MM.1S (cell line): ENCODE results near the gene SECTM1.

ENCODE experiments used
- EZH2 ChIP-seq: fragments of 300-600 bp; sonication (generic); optimal IDR thresholded peaks from 2 replicates; pipeline ENCODE3; 2017; ENCODE audit warnings: low read depth, mild to moderate bottlenecking, antibody characterized with exemption, low read length, mixed read lengths
- TF ChIP-seq, protein P1 (sequence below): fragments of 300-600 bp; sonication (generic); IDR thresholded peaks from 2 replicates; pipeline ENCODE4 v1.5.1; 2016; ENCODE audit warnings: antibody characterized with exemption, low read length, mixed read lengths

DNA sequence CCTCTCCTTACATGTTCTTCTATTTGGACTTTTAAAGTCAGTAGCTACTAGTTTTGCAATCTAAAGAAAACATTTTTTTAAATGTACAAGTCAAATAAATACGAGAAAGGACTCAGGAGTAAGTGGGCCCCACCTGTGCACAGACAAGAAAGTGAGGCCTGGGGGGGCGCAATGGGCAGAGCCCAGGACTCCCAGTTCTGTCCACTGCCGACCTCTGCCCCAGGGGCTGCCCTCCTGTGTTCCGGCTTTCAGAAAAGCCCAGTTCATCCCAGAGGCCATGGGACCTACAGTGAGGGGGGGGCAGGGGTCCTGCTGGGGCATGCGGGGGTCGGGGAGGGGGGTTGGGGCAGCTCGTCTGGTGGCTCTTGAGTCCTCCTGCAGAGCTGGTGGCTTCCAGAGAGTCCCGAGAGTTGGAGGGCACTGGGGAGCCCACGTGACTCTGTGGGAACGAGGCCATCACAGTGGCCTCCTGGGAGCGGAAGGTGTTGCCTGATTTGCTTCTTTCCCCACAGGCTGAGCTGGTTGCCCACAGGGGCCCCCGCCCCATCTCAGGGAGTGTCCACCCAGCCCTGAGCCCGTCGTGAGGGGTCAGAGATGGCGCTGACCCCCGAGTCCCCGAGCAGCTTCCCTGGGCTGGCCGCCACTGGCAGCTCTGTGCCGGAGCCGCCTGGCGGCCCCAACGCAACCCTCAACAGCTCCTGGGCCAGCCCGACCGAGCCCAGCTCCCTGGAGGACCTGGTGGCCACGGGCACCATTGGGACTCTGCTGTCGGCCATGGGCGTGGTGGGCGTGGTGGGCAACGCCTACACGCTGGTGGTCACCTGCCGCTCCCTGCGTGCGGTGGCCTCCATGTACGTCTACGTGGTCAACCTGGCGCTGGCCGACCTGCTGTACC is 40.4 kb upstream of the SECTM1 start:
- TF ChIP-seq, protein P1, sequence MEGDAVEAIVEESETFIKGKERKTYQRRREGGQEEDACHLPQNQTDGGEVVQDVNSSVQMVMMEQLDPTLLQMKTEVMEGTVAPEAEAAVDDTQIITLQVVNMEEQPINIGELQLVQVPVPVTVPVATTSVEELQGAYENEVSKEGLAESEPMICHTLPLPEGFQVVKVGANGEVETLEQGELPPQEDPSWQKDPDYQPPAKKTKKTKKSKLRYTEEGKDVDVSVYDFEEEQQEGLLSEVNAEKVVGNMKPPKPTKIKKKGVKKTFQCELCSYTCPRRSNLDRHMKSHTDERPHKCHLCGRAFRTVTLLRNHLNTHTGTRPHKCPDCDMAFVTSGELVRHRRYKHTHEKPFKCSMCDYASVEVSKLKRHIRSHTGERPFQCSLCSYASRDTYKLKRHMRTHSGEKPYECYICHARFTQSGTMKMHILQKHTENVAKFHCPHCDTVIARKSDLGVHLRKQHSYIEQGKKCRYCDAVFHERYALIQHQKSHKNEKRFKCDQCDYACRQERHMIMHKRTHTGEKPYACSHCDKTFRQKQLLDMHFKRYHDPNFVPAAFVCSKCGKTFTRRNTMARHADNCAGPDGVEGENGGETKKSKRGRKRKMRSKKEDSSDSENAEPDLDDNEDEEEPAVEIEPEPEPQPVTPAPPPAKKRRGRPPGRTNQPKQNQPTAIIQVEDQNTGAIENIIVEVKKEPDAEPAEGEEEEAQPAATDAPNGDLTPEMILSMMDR = no peak
- TF ChIP-seq EZH2 = no peak
